ENCODE results near the gene VWC2.

DNA sequence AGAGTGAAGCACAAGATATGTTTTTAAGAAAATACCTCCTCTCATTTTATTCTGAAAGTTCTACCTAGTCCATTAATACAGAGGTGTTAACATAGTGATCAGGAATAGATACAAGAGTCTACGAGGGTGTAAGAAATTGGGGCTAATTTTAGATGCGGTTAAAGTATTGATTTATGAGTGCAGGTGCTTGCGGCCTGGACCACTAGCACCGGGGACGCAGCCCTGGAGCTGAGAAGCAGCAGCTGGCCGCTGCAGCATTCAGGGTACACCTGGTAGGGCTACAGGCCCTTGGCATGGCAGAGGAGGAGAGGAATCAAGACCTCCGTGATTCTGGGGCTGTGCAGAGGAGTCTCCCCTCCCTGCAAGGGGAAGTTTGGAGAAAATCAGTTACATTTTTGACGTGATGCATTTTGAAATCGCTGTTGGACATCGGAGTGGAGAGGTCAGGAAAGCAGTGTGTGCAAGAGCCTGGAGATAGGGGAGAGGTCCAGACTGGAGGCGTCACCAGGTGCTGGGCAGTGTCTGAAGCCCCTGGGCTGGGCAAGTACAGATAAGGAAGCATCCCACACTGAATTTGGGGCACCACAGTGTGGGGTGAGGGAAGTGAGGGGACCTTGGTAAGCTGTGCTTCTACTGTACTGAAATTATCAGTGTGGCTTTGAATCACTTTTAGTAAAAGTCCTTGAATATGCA, 112.3 kb downstream of the VWC2 start:
- TF ChIP-seq, protein P1, sequence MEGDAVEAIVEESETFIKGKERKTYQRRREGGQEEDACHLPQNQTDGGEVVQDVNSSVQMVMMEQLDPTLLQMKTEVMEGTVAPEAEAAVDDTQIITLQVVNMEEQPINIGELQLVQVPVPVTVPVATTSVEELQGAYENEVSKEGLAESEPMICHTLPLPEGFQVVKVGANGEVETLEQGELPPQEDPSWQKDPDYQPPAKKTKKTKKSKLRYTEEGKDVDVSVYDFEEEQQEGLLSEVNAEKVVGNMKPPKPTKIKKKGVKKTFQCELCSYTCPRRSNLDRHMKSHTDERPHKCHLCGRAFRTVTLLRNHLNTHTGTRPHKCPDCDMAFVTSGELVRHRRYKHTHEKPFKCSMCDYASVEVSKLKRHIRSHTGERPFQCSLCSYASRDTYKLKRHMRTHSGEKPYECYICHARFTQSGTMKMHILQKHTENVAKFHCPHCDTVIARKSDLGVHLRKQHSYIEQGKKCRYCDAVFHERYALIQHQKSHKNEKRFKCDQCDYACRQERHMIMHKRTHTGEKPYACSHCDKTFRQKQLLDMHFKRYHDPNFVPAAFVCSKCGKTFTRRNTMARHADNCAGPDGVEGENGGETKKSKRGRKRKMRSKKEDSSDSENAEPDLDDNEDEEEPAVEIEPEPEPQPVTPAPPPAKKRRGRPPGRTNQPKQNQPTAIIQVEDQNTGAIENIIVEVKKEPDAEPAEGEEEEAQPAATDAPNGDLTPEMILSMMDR (tag by site-specific recombination; IDR thresholded peaks at IDR 0.05): no peak
- TF ChIP-seq ZSCAN30 (tag by site-specific recombination; IDR thresholded peaks at IDR 0.05) (no peak), ZNF133 (tag by site-specific recombination; IDR thresholded peaks at IDR 0.05) (no peak), ZNF132 (tag by site-specific recombination; IDR thresholded peaks at IDR 0.05; ENCODE audit: borderline replicate concordance) (no peak), ZNF341 (tag by site-specific recombination; IDR thresholded peaks at IDR 0.05; ENCODE audit: low read depth) (no peak)

All from HEK293 (cell line).